Activated CD4-positive, alpha-beta T cell treated with anti-CD3 and anti-CD28 coated beads, Interleukin-2, amount 50 U/mL, for 24 hours (primary cell): ENCODE results near the gene CFAP68.
"Not testable (repeated sequence)": the region's sequence is repeated elsewhere in the genome, so short reads cannot be mapped to it uniquely, and the experiment has no call there.

ENCODE experiments used
- DNase-seq, 2 donors: peaks; one replicate each; pipeline ENCODE4 v3.0.0-alpha.2; 2020; ENCODE audit warnings: low read depth in 1 of 2, low spot score in 1 of 2

Gene CFAP68

DNA sequence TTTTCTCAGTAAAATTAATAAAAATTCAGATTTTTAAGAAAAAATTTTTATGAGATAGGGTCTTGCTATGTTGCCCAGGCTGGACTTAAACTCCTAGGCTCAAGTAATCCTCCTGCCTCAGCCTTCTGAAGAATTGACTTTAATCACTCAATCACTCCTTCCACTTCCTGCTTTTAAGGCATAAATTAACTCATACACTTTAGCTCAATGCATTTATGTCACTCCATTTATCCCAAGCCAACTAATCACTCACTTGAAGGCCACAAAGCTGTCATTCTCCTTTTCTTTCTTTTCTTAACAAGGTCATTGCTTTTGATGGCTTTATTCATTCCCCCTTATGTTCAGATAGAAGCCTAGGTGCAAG lies 8.8 kb upstream of the CFAP68 start:
- DNase-seq = no peak

DNA sequence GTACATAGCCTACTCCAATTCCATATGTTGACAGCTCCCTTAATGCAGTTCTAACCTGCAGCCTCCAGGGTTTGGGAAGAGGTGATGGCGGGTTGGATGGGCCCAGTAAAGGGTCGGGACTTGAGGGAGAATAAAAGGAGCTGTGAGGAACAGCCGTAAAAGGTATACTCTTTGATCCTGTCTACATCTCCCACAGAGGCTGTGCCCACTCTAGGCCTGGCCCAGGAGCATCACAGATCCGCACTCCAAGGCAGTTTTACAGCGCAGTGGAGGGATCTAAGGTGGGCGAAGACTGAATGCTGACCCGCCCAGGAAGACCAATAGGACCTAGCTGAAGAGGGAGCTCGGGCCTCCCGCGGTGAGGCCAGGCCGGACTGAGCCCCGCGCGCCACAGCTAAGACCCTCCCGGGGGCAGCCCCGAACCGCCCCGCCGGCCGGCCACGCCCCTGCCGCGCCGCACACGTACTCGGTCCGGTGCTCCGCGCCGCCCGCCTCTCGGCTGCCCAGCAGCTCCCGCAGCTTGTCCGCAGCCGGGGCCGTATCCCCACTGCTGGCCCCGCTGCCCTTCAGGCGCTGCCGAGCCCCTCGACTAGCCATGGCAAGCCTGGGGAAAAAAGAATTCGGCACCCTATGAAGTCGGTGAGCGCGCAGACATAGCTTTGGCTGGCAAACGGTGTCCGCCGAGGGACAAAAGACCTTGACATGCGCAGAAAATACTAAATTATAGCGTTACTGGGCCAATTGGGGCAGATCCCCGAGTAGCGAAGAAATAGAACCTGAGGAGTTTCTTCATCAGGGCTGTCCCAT lies 8.3 kb upstream of the CFAP68 start, which contains the start of gene ALG9:
TSS of gene ALG9 (minus strand) at position 696 of the 807 bp plus-strand sequence. CDS start at position 597, 99 bp downstream.
- peak; percentile 86 to 88 for DNase-seq

DNA sequence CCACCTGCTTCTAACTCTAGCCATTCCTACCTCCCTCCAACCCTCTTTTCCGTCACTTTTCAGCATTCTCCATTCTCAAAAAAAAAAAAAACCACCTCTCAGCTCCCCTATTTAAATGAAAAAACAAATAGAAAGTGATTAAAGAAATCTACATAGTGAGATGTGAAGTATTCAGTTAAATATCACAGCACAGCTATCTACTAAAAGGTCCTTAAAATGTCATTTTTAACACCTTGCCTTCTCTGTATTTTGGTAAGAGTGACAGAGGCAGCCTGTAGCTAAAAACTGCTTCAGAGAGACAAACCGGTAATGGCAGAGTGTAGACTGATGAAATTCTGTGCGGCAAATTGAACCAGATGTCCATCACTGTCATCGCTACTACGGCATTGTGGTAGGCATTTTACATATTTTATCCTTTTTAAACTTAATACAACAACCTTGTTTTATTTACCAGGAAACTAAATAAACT lies 7.6 kb upstream of the CFAP68 start:
- DNase-seq = no peak

DNA sequence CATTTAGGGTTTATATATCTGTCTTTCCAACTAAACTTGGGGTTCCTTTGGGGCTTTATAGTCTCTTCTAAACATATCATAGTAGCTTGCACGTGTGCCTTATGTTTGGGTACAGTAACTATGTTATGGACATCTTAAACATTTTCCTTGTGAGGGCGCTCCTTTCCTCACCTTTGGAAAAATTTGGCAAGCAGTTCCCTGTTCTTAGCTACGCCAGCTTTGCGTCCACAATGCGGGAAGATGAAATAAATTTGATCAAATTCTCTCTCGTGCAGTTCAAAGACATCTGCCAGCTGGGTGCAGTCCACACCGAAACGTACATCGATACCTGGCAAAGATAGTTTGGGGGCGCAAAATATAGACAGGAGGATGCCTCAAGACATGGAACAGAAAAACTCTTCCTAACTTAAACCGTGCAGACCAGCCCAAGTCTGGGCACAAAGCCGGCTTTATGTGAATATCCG lies 924 bp upstream of the CFAP68 start:
- DNase-seq = no peak

DNA sequence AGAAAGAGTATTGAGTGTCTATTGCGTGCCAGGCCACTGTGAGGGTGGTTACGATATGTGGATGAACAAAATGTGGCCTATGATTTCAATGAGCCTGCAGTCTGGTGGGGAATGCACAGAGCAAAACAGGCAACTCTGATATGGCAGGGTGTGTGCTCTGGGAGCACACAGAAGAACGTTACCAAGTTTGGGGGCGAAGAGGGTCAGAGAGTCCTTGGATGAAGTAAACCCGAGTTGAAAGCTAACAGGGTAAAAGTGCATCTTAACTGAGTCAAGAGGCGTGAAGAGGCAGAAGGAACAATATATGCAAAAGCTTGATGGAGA lies 258 bp downstream of the CFAP68 start:
- no peak for DNase-seq

DNA sequence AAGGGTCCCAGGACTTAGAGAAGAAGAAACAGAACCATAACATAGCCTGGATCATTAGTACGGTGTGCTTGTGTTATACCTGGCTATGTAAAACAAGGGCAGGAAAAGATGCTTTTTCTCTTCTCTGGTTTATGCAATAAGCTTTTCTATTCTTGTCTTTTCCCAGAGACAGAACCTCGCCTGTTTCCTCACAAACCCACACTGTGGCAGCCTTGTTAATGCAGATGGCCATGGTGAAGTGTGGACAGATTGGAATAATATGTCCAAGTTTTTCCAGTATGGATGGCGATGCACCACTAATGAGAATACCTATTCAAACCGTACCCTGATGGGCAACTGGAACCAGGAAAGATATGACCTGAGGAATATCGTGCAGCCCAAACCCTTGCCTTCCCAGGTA lies 2.9 kb downstream of the CFAP68 start:
- no peak for DNase-seq

DNA sequence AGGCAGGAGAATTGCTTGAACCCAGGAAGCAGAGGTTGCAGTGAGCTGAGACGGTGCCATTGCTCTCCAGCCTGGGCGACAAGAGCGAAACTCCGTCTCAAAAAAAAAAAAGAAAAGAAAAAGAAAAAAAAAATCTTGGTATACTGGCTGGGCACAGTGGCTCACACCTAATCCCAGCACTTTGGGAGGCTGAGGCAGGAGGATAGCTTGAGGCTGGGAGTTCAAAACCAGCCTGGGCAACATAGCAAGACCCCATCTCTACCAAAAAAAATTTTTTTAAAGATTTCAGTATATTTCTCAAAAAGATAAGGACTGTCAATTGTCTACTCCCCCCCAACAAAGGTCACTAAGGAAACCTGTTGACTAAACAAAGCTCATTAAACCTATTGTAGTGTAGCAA lies 5.7 kb downstream of the CFAP68 start:
- DNase-seq = not testable (repeated sequence)

DNA sequence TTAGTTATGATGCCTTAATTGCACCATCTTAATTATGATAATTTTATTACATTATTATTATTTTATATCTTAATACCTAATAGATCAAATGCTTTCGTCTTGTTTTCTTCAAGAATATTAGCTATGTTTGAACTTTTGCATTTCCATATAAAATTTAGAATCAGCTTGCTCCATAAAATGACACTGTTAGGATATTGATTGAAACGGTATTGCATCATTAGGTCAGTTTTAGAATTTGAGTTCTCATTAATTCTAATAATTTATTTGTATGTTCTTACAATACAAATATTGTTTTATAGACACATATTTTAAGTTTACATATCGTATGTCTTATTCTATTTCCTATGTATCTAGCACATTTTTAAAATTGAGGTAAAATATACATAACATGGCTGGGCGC lies 6.7 kb downstream of the CFAP68 start:
- no peak for DNase-seq

DNA sequence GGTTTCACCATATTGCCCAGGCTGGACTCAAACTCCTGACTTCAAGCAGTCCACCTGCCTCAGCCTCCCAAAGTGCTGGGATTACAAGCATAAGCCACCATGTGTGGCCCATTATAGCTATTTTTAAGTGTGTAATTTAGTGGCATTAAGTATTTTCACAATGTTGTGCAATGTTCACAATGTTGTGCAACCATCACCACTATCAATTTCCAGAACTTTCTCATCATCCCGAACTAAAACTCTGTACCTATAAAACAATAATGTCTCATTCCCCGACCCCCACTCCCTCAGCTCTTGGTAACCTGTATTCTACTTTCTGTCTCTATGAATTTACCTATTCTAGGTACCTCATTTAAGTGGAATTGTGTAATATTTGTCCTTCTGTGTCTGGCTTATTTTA lies 7.5 kb downstream of the CFAP68 start:
- no peak for DNase-seq

DNA sequence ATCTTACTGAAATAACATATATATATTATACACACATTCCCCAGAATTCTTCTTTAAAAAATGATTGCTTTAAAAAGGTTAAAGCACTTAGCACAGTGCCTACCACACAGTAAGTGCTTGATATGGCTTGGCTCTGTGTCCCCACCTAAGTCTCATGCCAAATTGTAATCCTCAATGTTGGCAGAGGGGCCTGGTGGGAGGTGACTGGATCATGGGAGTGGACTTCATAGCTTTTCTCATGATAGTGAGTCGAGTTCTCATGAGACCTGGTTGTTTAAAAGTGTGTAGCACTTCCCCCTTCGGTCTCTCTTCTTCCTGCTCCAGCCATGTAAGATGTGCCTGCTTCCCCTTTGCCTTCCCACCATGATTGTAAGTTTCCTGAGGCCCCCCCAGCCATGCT lies 26.1 kb downstream of the CFAP68 start:
- no peak for DNase-seq

DNA sequence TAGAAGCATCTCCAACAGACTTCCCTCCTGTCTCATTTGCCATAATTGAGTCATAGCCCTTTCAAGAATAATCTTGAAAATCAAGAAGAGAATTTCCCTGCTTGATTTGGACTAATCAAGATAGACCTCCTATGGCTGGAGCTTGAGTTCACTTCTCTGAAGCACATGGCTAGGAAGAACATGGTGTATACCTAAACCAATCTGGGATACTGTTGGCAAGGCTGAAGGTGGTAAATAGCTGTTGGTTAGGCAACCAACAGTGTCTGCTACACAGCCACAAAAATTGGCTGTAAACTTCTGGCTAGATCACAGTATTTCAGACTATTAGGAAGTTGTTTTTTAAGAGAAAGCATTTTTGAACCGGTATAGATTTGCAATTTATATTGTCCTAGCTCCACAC lies 27.3 kb downstream of the CFAP68 start:
- DNase-seq = no peak

DNA sequence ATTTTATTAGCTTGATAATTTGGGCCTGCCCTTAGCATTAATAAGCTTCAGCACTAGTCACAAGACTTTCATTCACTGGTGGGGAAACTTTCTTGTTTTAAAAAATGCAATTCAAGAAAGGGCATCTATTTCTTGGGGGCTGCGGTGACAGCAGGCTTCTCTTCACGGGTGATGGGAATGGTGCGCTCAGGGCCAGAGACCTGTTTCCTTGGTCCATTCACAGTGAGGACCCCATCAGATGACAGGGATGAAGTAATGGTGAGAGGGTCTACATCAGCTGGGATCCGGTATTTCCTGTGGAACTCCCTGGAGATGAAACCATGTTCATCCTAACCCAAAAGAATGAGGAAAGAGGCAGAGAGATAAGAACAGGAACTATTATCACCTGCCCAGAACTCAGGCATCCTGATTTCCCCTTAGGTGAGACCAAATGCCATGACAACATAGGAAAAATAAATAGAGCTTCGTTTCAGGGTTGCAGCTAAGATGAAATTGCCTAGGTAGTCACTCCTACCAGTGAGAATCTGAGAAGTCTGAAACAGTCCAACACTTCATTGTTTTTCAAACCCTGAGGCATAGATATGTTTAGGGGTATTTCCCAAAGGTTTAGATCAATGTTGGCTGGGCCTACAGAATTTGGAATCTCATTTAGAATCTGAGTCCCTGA lies 29.4 kb downstream of the CFAP68 start:
- DNase-seq = no peak

DNA sequence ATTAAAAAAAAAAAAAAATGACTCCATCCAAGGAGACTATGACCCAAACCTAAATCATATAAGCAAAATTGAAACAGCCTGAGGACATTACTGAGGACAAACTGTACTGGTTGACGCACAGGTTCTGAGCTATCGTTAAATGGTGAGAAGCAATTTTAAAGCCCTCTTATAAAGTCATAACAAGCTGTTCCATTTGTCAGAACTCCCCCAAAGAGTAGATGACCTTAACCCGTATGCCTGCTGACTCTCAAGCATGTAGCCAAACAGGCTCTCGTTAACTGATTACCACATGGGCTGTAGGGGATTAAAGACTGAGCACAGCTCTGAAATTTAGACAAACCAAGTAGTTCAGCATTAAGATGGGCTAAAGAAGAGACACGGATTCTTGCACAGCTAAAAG lies 30.0 kb downstream of the CFAP68 start:
- no peak for DNase-seq

DNA sequence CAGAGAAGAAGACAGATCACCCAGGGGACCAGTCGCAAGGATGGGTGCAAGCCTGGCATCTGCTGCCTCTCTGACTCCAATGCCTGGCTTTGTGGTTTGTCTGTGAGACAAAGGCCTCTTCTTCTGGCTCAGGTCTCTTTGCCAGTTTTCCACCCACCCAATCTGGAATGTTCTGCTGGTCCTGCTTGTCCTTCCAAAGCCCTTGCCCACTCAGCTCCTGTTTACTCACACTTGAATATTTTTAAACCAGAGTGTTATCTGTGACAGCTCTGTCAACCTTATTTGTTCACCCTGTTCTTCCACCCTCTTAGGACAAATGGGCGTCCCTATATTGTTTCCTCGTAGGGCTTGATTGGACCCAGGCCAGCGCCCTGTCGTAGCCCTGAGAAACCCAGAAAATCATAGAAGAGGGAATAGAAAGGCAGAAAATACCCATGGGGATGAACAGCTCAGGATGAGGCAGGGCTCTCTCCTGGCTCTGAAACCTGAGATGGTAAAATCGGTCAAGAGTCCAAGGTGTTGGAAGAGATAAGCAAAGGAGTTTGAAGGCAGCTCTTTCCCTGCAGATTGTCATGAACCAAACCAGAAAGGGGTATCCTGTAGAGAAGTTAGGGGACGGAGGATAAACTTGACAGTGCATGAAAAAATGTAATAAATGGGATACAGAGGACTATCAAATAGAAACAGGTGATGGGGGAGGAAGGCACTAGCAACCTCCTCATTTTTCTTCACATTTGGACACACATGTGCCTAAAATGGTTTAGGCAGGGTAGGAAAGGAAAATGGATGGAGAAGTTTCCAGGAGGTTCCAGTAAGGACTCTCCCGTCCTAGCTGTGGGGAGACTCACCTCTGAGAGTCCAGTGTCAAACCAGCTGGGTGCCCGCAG lies 31.6 kb downstream of the CFAP68 start:
- DNase-seq = no peak

DNA sequence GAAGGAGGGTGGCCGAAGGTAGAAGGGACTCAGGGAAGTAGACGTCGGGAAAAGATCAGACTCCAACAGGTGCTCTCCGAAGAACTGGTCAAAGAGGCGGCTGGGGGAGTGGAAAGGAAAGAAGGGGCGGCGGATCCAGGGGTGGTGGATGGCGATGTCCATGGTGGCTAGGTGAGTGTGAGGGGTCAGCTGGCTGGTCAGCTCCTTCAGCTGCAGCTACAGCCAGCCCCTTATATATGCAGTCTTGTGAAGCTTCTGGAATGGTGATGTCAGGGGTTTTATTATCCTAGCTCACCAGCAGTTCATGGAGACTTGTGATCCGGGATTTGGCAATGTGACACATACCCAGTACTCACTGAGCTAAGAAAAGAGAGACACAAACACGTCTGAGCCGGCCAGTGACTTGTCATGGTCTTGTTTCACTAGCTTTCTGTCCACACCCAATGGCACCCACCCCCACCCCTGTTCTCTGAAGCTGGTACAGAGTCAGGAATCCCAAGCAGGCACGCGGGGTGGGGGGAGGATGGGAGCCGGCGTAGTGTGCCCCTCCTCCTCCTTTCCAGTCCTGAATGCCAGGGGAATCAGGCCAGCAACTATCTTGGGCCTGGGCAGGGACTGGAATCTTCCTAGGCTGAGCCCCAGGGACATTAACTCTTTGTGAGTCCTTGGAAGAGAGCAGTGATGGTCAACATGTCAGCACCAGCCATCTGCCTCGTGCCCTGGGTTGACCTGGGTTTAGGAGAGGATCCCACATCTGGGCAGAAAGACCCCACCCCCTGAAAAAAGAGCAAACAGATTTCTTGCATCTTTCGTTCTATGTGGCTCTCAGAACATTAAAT lies 32.4 kb downstream of the CFAP68 start, which contains the start of gene CRYAB:
TSS of gene CRYAB (minus strand) at position 208 of the 839 bp plus-strand sequence. CDS start at position 162, 46 bp downstream.
- no peak for DNase-seq

DNA sequence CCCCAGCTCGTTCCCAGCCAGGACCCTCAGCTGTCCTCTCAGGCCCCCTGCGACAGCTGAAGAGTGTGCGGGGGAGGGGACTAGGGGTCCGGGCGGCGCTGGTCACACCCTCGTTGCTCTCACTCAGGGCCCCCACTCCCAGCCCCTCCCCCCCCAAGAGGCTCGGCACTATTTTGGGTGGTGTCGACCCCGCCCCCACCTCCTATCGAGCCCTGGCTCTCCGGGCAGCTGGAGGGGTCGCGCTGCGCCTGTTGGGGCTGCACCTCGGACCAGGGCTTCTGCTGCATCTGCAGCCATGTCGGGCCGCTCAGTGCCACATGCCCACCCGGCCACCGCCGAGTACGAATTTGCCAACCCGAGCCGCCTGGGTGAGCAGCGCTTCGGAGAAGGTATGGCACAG lies 33.2 kb downstream of the CFAP68 start, which contains the start of gene HSPB2:
TSS of gene HSPB2 (plus strand) at position 200 of the 400 bp plus-strand sequence. CDS start at position 296, 96 bp downstream.
- DNase-seq = no peak

DNA sequence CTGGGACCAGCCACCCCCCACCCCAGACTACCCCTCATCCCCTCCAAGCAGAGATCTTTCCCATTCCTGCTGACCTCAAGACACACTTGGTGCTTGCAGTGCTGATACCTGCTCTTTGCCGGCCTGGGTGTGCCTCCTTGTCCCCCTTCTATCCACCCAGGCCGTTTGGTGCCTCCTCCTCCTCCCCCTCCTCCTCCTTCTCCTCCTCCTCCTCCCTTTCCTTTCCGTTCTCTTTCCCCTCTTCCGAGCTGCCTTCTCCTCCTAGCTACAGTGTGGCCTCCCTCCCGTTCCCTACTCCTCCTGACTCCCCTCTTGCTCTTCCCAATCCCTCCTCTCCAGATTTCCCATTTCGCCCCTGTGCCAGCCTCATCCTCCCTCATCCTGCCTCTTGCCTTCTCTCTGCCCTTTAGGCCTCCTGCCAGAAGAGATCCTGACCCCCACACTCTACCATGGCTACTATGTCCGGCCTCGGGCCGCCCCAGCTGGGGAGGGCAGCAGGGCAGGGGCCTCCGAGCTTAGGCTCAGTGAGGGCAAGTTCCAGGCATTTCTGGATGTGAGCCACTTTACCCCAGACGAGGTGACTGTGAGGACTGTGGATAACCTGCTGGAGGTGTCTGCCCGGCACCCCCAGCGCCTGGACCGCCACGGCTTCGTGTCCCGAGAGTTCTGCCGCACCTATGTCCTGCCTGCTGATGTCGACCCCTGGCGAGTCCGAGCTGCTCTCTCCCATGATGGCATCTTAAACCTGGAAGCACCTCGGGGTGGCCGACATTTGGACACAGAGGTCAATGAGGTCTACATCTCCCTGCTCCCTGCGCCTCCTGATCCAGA lies 33.9 kb downstream of the CFAP68 start:
- no peak for DNase-seq

DNA sequence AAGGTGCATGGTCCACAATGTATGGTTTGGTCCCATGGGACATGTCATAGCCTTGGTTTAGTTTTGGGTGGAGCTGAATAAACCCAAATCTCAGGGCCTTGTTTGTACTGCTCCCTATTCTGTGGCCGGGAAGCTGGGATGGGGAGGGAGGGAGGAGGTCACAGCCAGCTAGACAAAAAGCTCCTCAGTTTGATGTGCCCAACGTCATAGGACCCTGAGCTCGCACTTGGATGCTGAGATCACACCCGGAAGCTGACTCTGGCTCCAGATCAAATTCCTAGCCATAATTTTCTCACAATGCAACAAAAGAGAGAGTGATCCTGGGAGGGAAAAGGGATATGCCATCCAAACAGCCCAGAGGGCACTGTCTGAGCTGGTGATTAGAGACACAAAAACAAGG lies 34.7 kb downstream of the CFAP68 start:
- DNase-seq = no peak

DNA sequence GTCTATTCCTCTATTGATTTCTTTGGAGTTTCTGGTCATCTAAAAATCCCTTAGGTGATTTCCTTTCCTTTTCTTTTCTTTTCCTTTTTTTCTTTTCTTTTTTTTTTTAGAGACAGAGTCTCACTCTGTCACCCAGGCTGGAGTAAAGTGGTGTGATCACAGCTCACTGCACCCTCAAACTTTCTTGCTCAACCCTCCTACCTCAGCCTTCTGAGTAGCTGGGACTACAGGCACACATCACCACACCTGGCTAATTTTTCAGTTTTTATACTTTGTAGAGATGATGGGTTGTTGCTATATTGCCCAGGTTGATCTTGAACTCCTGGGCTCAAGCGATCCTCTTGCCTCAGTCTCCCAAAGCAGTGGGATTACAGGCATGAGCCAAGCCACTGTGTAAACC lies 37.4 kb downstream of the CFAP68 start:
- DNase-seq = no peak

DNA sequence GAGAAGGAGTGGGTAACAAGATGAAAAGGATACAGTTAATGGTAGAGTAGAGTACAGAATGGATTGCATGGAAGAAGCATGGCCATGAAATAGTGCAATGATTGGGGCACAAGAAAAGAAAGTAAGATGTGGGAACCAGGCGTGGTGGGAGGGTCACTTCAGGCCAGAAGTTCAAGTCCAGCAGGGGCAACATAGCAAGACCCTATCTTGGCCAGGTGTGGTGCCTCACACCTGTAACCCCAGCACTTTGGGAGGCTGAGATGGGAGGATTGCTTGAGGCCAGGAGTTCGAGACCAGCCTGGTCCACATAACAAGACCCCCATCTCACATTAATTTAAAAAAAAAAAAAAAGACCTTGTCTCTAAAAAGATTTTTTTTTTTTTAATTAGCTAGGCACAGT lies 38.0 kb downstream of the CFAP68 start:
- DNase-seq = no peak
